Stimulated activated memory B cell treated with anti-CD40 and anti-IgM and Interleukin-4, amounts not matched to agents 10 μg/mL and 1 μg/mL and 100 μg/mL, for 72 hours (primary cell): ENCODE data around the gene PAPPA.

Experiments
- ATAC-seq: fragments of 150-1000 bp; cut with Tn5 transposase; 2 replicates; pipeline ENCODE4 v1.10.0; 2021
- H3K27ac Mint-ChIP-seq: one replicate; pipeline ENCODE4 v1.8.0; 2022; ENCODE audit warnings: mild to moderate bottlenecking, mixed read lengths
- H3K27me3 Mint-ChIP-seq: one replicate; pipeline ENCODE4 v1.8.0; 2022; ENCODE audit warnings: mixed read lengths
- H3K36me3 Mint-ChIP-seq: one replicate; pipeline ENCODE4 v1.8.0; 2022; ENCODE audit warnings: mixed read lengths
- H3K4me1 Mint-ChIP-seq: one replicate; pipeline ENCODE4 v1.8.0; 2022; ENCODE audit warnings: mixed read lengths
- H3K4me3 Mint-ChIP-seq: one replicate; pipeline ENCODE4 v1.8.0; 2022; ENCODE audit warnings: mild to moderate bottlenecking, moderate library complexity, mixed read lengths
- H3K9me3 Mint-ChIP-seq: one replicate; pipeline ENCODE4 v1.8.0; 2022; ENCODE audit warnings: mixed read lengths

PAPPA gene

DNA sequence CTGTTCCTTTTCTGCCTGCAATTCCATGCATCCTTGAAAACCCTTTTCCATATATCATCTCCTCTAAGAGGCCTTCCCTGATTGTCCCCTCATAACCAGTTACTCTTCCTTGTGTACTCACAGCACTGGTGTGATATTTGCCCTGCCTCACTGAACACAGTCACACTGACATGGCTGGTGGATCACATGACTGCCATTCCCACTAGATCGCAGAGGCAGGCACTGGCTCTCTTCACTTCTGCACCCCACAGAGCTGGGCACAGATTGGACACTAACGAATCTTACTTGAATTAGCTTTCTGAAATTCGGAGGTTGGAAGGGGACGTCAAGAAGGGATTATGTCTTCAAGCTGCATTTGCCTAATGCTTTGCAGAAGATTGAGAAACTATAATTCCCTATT lies 208.0 kb downstream of the PAPPA start:
- no peak overlapping the region for H3K27ac Mint-ChIP-seq
- H3K4me3 Mint-ChIP-seq, result no peak overlapping the region
- H3K27me3 Mint-ChIP-seq, result no peaks in the 10 kb centered on the region
- H3K36me3 Mint-ChIP-seq, result no peaks in the 10 kb centered on the region
- no peaks in the 10 kb centered on the region for H3K9me3 Mint-ChIP-seq
- no peaks in the 10 kb centered on the region for H3K4me1 Mint-ChIP-seq
- ATAC-seq, result no peak

GRCh38 chr9:116362493-116362892 lies 208.9 kb downstream of the PAPPA start:
- Mint-ChIP-seq H3K9me3 (no peaks in the 10 kb centered on the region), H3K27me3 (no peaks in the 10 kb centered on the region), H3K27ac (no peak overlapping the region), H3K36me3 (no peaks in the 10 kb centered on the region), H3K4me3 (no peak overlapping the region), H3K4me1 (no peaks in the 10 kb centered on the region)
- ATAC-seq, result no peak

GRCh38 chr9:116365056-116365471 lies 211.5 kb downstream of the PAPPA start:
- Mint-ChIP-seq H3K36me3 (no peaks in the 10 kb centered on the region), H3K9me3 (no peaks in the 10 kb centered on the region), H3K27ac (no peak overlapping the region), H3K27me3 (no peaks in the 10 kb centered on the region), H3K4me1 (no peaks in the 10 kb centered on the region), H3K4me3 (no peak overlapping the region)
- ATAC-seq, result no peak

DNA sequence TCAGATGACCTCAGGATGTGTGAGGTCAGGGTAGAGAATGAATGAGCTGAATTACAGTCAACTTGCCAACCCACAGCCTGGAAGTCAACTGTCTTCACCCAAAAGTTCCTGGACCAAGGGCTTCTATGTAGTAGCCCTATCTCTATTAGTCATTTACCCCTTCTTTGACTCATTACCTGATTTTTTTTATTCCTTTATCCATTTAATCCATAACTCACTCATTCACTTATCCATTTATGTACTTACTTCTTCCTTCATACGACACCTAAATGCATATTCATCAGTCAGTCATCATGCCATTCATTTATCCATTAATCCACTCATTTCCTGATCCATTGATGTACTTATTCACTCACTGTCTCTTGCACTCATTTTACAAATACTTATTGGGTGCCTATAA lies 212.7 kb downstream of the PAPPA start:
- H3K9me3 Mint-ChIP-seq, result no peaks in the 10 kb centered on the region
- no peaks in the 10 kb centered on the region for H3K27me3 Mint-ChIP-seq
- no peak overlapping the region for H3K4me3 Mint-ChIP-seq
- ATAC-seq, result no peak
- no peaks in the 10 kb centered on the region for H3K36me3 Mint-ChIP-seq
- no peak overlapping the region for H3K27ac Mint-ChIP-seq
- H3K4me1 Mint-ChIP-seq, result no peaks in the 10 kb centered on the region

- no peaks in the 10 kb centered on the region for H3K4me1 Mint-ChIP-seq
- no peaks in the 10 kb centered on the region for H3K27me3 Mint-ChIP-seq
- H3K36me3 Mint-ChIP-seq, result no peaks in the 10 kb centered on the region
- H3K27ac Mint-ChIP-seq, result no peak overlapping the region
- no peak for ATAC-seq
- H3K4me3 Mint-ChIP-seq, result no peak overlapping the region
- no peaks in the 10 kb centered on the region for H3K9me3 Mint-ChIP-seq
Measured at GRCh38 chr9:116368680-116369079, 215.1 kb downstream of the PAPPA start.

GRCh38 chr9:116369706-116370105 lies 216.1 kb downstream of the PAPPA start:
- Mint-ChIP-seq H3K4me3 (no peak overlapping the region), H3K9me3 (peaks cover 4% of the 10 kb centered on the region), H3K36me3 (no peaks in the 10 kb centered on the region), H3K27me3 (no peaks in the 10 kb centered on the region), H3K4me1 (no peaks in the 10 kb centered on the region), H3K27ac (no peak overlapping the region)
- no peak for ATAC-seq

DNA sequence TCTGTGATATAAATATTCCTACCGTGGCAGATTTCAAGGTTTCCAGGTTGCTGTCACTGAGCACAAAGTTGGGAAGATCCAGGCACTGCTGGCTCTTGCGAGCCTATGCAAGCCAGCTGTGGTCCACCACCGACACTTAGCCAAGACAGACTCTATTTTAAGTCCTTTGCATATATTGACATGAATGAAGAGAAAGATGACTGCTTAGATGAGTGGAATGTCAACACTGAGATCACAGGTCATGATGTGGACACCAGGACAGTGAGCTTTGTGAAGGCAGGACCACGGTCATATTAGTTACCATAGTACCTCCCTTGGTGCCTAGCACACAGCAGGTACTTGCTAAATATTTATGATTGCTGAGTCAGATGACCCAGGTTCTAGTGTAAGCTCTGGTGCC lies 217.0 kb downstream of the PAPPA start:
- Mint-ChIP-seq H3K27me3 (no peaks in the 10 kb centered on the region), H3K4me3 (no peak overlapping the region)

GRCh38 chr9:116372081-116372673 lies 218.6 kb downstream of the PAPPA start:
- H3K27me3 Mint-ChIP-seq, result no peaks in the 10 kb centered on the region
- H3K27ac Mint-ChIP-seq, result no peak overlapping the region
- no peaks in the 10 kb centered on the region for H3K36me3 Mint-ChIP-seq
- ATAC-seq, result no peak
- H3K4me3 Mint-ChIP-seq, result no peak overlapping the region
- H3K9me3 Mint-ChIP-seq, result peaks cover 4% of the 10 kb centered on the region
- no peaks in the 10 kb centered on the region for H3K4me1 Mint-ChIP-seq

More for the DNA sequence above, 217.0 kb downstream of the PAPPA start:
- H3K4me1 Mint-ChIP-seq, result no peaks in the 10 kb centered on the region
- no peaks in the 10 kb centered on the region for H3K36me3 Mint-ChIP-seq
- H3K9me3 Mint-ChIP-seq, result peaks cover 4% of the 10 kb centered on the region
- H3K27ac Mint-ChIP-seq, result no peak overlapping the region
- no peak for ATAC-seq

DNA sequence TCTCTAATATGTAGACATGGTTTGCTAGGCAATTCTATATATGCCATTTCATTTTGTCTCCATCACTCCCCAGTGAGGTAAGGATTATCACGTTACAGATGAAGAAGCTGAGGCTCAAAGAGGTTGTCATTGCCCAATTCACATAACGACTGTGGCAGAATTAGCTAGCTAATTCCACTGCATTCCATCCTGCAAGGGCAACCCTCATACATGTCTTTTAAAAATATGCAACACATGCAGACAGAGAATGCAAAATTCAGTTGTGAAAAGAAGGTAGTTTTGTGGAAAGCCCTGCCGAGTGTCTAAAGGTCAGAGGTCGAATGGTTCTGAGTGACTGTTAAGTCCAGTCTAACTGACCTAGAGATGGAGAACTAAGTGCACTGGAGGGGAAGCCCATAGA lies 219.2 kb downstream of the PAPPA start:
- no peaks in the 10 kb centered on the region for H3K4me1 Mint-ChIP-seq
- H3K27ac Mint-ChIP-seq, result no peak overlapping the region
- peaks cover 4% of the 10 kb centered on the region for H3K9me3 Mint-ChIP-seq
- ATAC-seq, result no peak
- H3K4me3 Mint-ChIP-seq, result no peak overlapping the region
- H3K36me3 Mint-ChIP-seq, result no peaks in the 10 kb centered on the region
- no peaks in the 10 kb centered on the region for H3K27me3 Mint-ChIP-seq

DNA sequence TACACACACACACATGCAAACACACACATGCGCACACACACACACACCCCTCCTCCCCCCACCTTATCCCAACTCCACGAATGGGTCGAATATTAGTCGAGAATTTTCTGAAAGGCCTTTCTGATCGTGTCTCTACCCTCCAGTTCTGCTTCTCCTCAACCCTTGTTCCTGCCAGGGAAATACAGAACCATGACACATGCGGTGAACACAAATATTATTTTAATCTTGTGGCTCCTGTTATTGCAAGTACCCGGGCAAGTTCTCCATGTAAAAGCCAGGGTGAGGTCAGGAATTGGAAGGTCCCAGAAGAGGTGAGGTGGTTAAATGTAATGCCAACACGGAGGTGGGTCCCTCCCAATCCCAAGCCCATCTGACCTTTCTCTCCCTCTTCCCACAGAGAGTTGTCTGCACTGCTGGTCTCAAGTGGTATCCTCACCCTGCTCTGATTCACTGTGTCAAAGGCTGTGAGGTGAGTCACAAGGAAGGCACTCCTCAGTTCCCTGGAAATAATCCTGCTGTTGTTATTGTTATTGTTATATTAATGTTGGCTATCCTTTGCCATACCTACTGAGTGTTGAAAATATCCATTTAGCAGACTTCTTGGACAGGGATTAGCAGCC lies 223.7 kb downstream of the PAPPA start:
- no peaks in the 10 kb centered on the region for H3K27me3 Mint-ChIP-seq
- H3K27ac Mint-ChIP-seq, result no peak overlapping the region
- no peak for ATAC-seq
- H3K9me3 Mint-ChIP-seq, result peaks cover 4% of the 10 kb centered on the region
- no peak overlapping the region for H3K4me3 Mint-ChIP-seq
- H3K36me3 Mint-ChIP-seq, result no peaks in the 10 kb centered on the region
- peaks cover 6% of the 10 kb centered on the region for H3K4me1 Mint-ChIP-seq

DNA sequence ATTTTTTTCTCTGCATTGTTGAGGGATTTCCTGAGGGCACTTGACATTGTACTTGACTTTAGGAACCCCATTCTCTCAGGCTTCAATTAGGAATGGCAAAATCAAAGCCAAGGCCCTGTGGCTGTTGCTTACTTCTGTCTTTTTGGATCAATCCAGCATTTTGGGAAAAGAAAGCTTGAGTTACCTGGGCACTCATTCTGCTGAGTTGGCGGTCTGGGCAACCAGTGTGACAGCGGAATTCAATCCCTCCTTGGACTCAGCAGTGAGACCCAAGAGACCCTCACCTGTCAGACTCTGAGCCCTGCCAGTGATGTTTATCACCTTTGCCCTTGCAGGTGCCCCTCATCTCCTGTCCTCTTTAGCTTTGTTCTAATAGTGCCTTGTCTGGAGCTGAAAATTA lies 225.3 kb downstream of the PAPPA start:
- H3K36me3 Mint-ChIP-seq, result no peaks in the 10 kb centered on the region
- H3K4me1 Mint-ChIP-seq, result peaks cover 6% of the 10 kb centered on the region
- no peak overlapping the region for H3K27ac Mint-ChIP-seq
- H3K27me3 Mint-ChIP-seq, result no peaks in the 10 kb centered on the region
- peaks cover 2% of the 10 kb centered on the region for H3K9me3 Mint-ChIP-seq
- no peak for ATAC-seq
- no peak overlapping the region for H3K4me3 Mint-ChIP-seq

DNA sequence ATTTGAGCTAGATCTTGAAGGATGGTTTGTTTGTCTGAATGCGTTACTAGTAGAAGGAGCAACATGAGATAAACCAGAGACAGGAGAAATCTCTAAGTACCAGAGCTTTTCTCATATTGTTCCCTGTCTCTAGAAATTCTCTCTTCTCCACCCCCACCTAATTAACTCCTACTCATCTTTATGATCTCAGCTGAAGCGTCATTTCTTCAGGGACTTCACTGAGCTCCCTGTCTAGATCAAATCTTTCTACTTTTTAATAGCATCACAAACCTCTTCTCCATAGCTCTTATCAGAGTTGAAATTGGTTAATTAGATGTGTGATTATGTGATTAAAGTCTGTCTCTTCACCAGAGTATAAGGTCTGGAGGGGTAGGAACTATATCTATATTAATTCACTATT lies 226.2 kb downstream of the PAPPA start:
- Mint-ChIP-seq H3K27ac (no peak overlapping the region), H3K4me1 (peaks cover 6% of the 10 kb centered on the region), H3K4me3 (no peak overlapping the region), H3K27me3 (no peaks in the 10 kb centered on the region), H3K9me3 (no peaks in the 10 kb centered on the region), H3K36me3 (no peaks in the 10 kb centered on the region)
- no peak for ATAC-seq

DNA sequence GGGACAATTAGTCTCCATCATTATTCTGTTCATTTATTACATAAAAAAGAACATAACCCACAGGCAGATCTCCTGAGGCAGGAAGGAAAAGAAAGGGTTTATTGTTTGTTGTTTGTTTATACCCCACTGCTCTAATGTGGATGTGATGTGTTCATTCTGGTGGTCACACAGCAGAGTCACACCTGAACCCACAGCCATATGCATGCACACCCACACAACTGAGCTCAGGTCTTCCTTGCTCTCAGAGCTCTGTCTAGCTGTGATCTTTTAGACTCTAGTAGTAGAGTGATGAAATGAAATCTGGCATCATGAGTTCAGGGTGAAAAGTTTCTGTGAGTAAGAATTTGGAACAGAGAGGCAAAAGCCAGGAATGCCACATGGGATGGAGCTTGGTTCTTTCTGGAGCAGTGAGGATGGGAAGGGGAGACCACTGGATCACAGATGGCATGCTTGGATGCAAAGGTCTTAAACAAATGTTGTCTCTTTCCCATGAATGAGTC lies 227.0 kb downstream of the PAPPA start:
- ATAC-seq, result no peak
- Mint-ChIP-seq H3K27ac (no peak overlapping the region), H3K4me1 (peaks cover 6% of the 10 kb centered on the region), H3K4me3 (no peak overlapping the region), H3K9me3 (no peaks in the 10 kb centered on the region), H3K36me3 (no peaks in the 10 kb centered on the region), H3K27me3 (no peaks in the 10 kb centered on the region)

- Mint-ChIP-seq H3K36me3 (no peaks in the 10 kb centered on the region), H3K27me3 (no peaks in the 10 kb centered on the region), H3K4me3 (no peak overlapping the region), H3K27ac (no peak overlapping the region), H3K9me3 (no peaks in the 10 kb centered on the region), H3K4me1 (peaks cover 6% of the 10 kb centered on the region)
- no peak for ATAC-seq
Measured at GRCh38 chr9:116381350-116381749, 227.8 kb downstream of the PAPPA start.

DNA sequence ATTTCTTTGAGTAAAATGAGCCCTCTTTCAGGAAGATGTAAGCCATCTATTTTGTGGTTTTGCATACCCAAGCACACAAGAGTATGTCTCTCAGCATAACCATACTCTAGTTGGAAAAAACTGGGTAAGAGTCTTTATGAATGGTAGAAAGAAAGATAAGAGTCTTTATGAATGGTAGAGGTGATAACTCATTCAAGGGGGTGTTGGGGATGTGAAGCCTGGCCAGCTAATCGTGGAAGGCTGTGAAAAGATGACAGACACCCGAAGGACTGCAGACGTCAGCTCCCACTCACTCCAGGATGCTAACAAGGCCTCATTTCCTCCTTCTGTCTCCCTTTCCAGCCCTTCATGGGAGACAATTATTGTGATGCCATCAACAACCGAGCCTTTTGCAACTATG lies 228.5 kb downstream of the PAPPA start:
- no peaks in the 10 kb centered on the region for H3K27me3 Mint-ChIP-seq
- H3K9me3 Mint-ChIP-seq, result no peaks in the 10 kb centered on the region
- no peak overlapping the region for H3K27ac Mint-ChIP-seq
- H3K4me3 Mint-ChIP-seq, result no peak overlapping the region
- H3K36me3 Mint-ChIP-seq, result no peaks in the 10 kb centered on the region
- no peak for ATAC-seq
- peaks cover 6% of the 10 kb centered on the region for H3K4me1 Mint-ChIP-seq

DNA sequence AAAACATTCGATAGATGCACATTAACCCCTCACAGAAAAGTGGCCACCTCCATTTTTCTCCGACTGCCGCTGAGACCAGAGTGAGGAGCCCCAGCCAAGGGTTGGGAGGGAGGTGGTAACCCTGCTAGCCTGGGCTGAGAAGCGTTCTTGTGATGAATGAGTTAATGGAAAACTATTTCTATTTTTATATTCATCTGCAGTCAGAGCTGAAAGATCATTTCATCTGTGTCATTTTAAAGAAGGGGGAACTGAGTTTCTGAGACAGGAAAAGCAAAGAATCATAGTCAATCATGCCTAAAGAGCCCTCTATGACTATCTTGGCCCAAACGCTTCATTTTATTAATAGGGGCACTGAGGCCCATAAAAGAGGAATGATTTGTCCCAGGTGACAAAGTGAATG lies 229.5 kb downstream of the PAPPA start:
- H3K4me1 Mint-ChIP-seq, result peaks cover 6% of the 10 kb centered on the region

More for the DNA sequence above, 229.5 kb downstream of the PAPPA start:
- Mint-ChIP-seq H3K9me3 (no peaks in the 10 kb centered on the region), H3K27me3 (no peaks in the 10 kb centered on the region), H3K36me3 (no peaks in the 10 kb centered on the region), H3K27ac (no peak overlapping the region), H3K4me3 (no peak overlapping the region)
- ATAC-seq, result peak; percentile 65
